Mesothelial cell of epicardium (in vitro differentiated cells): ENCODE data around the gene GNB3. TPM values are rescaled to one million over a fixed set of nuclear protein-coding genes. Genes with fewer than 3 reads are reported as not detected.

Experiments
- DNase-seq, 2 experiments: peaks; one replicate each; pipeline ENCODE4 v3.0.0; 2021; ENCODE audit warnings: low spot score in 2 of 2; ENCODE audit not compliant: unreplicated experiment in 2 of 2
- H3K27ac Mint-ChIP-seq: 2 replicates; pipeline ENCODE4 v1.8.0; 2021; ENCODE audit warnings: mixed read lengths
- H3K27me3 Mint-ChIP-seq: 2 replicates; pipeline ENCODE4 v1.8.0; 2021; ENCODE audit warnings: low read depth, mixed read lengths
- H3K36me3 Mint-ChIP-seq: 2 replicates; pipeline ENCODE4 v1.8.0; 2021; ENCODE audit warnings: mixed read lengths
- H3K4me1 Mint-ChIP-seq: 2 replicates; pipeline ENCODE4 v1.8.0; 2021; ENCODE audit warnings: mixed read lengths
- H3K4me3 Mint-ChIP-seq: 2 replicates; pipeline ENCODE4 v1.8.0; 2021; ENCODE audit warnings: mild to moderate bottlenecking, moderate library complexity, mixed read lengths
- H3K9me3 Mint-ChIP-seq: 2 replicates; pipeline ENCODE4 v1.8.0; 2021; ENCODE audit warnings: mixed read lengths
- total RNA-seq: library from RNA; stranded (reverse); gene quantifications from 3 replicates; pipeline ENCODE4 v1.2.1, GENCODE V29; 2021
- TF ChIP-seq, protein P1 (sequence below): fragments of 200-600 bp; sonication (generic); IDR thresholded peaks from one replicate; pipeline ENCODE4 v1.5.0; 2021; ENCODE audit warnings: antibody characterized with exemption; ENCODE audit not compliant: unreplicated experiment

GNB3 gene
- total RNA-seq, 1 donor from 2014 or later = 24.3 TPM

DNA sequence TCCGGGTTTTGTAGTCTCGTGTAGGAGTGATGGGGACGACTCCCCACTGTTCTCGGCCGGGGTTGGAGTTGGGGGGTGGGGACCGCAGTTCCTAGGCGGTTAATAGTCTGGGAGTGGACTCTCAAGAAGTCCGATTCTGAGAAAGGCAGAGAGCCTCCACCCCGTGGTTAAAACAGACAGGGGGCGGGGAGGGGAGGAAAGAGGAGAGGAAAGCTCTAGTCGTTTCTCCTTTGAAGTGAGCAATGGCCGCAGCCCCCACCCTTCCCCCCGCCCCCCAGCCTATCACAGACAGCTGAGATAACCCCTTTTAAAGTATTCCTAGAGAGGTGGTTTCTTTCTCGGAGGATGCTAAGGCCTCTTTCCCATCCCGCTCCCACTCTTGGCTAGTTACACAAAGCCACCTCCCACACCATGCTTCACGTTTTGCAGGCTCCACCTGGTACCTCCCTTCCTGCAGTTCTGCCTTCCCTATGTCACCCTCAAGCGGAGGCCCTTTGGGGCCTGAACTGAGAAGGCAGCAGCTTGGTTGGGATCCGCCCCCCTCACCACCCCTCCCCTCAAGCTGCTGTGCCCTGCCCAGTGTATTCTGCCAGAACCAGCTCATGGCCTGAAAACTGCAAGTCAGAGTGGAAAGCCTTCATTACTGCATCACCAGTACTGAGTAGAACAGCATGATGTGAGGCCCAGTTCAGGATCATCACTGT lies 12.1 kb downstream of the GNB3 start:
- DNase-seq = peak in 1 of 2 experiments; percentile 51
- H3K36me3 Mint-ChIP-seq = peaks cover 21% of the 10 kb centered on the region
- no peaks in the 10 kb centered on the region for H3K9me3 Mint-ChIP-seq

DNA sequence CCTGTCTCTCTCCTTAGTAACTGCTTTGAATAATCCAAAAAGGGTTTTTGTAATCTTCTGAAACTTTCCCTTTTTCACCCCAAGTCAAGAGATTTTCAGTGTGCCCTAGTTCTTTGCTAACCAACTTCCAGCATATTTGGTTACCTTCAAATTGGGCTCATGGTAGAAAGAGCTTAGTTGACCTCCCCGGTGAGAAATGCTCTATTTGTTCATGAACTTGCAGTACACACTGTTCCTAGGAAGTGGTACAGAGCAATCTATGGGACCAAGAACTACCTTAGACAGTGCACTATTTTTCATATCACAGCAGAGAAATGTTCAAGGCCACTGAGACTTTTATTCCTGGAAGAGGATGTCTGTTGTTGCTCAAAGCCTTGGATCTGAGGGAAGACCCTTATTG lies 12.9 kb downstream of the GNB3 start:
- no peaks in the 10 kb centered on the region for H3K27me3 Mint-ChIP-seq
- TF ChIP-seq, protein P1, sequence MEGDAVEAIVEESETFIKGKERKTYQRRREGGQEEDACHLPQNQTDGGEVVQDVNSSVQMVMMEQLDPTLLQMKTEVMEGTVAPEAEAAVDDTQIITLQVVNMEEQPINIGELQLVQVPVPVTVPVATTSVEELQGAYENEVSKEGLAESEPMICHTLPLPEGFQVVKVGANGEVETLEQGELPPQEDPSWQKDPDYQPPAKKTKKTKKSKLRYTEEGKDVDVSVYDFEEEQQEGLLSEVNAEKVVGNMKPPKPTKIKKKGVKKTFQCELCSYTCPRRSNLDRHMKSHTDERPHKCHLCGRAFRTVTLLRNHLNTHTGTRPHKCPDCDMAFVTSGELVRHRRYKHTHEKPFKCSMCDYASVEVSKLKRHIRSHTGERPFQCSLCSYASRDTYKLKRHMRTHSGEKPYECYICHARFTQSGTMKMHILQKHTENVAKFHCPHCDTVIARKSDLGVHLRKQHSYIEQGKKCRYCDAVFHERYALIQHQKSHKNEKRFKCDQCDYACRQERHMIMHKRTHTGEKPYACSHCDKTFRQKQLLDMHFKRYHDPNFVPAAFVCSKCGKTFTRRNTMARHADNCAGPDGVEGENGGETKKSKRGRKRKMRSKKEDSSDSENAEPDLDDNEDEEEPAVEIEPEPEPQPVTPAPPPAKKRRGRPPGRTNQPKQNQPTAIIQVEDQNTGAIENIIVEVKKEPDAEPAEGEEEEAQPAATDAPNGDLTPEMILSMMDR = no peak
- DNase-seq = no peak
- H3K27ac Mint-ChIP-seq = peak overlapping the region; percentile 96
- no peaks in the 10 kb centered on the region for H3K9me3 Mint-ChIP-seq
- peak overlapping the region; percentile 95 for H3K4me3 Mint-ChIP-seq
- peaks cover 26% of the 10 kb centered on the region for H3K36me3 Mint-ChIP-seq
- H3K4me1 Mint-ChIP-seq = peaks cover 32% of the 10 kb centered on the region

More for the DNA sequence above, 12.1 kb downstream of the GNB3 start:
- Mint-ChIP-seq H3K4me1 (peaks cover 32% of the 10 kb centered on the region), H3K27ac (peak overlapping the region; percentile 96), H3K27me3 (no peaks in the 10 kb centered on the region), H3K4me3 (peak overlapping the region; percentile 95)
- TF ChIP-seq, protein P1 = no peak

DNA sequence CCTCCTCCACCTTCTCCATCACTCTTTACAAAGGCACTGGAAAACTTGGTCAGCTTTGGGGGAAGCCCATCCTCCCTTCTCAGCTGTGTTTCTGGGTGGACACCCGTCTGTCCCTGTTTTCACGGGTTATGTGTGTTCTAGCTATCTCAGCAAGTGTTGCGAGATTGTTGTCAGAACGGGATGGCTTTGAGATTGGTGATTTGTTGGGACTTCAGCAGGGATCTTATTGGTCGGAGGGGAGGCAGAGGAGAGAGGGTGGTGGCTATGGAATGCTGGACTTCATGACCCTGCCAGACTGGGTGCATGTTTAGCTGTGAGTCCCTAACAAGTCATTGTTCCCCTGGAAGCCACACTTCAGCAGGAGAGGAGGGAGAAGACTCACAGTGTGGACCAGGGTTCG lies 13.3 kb downstream of the GNB3 start:
- TF ChIP-seq, protein P1 = no peak
- H3K4me3 Mint-ChIP-seq = peak overlapping the region; percentile 95
- no peak for DNase-seq
- no peaks in the 10 kb centered on the region for H3K9me3 Mint-ChIP-seq
- peak overlapping the region; percentile 96 for H3K27ac Mint-ChIP-seq
- peaks cover 24% of the 10 kb centered on the region for H3K36me3 Mint-ChIP-seq
- H3K27me3 Mint-ChIP-seq = no peaks in the 10 kb centered on the region
- peaks cover 32% of the 10 kb centered on the region for H3K4me1 Mint-ChIP-seq

DNA sequence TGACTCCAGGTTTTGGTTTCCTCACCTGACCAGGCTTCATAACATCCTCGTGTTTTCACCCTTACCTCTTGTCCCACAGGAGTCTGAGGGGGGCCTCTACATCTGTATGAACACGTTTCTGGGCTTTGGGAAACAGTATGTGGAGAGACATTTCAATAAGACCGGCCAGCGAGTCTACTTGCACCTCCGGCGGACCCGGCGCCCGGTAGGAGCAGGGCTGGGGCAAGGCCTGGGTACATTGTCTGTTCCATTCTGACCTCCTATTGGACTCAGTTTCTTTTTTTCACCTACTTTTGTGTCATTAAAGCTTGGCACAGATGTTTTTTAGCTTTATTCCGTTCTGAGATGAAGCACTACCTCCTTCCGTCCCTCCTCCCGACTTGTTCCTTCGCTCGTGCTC lies 14.6 kb downstream of the GNB3 start:
- Mint-ChIP-seq H3K27me3 (no peaks in the 10 kb centered on the region), H3K4me1 (peaks cover 23% of the 10 kb centered on the region), H3K9me3 (no peaks in the 10 kb centered on the region), H3K27ac (no peak overlapping the region), H3K4me3 (no peak overlapping the region), H3K36me3 (peaks cover 18% of the 10 kb centered on the region)
- TF ChIP-seq, protein P1 = no peak
- no peak for DNase-seq

DNA sequence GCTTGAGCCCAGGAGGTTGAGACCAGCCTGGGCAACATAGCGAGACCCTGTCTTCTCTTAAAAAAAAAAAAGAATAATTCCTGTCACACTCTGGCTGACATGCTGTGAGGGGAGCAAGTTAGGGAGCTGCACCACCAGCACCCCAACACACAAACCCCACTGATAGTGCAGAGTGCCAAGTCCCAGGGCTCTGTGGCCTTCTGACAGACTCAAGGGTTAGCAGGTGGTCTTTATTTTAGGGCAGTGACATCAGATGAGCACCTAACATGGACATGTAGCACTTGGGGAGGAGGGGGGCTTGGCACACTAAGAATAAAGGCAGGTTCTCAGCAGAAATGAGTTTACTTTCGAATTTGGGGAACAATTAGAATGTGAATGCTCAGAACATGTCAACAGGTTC lies 18.1 kb downstream of the GNB3 start:
- DNase-seq = no peak
- H3K9me3 Mint-ChIP-seq = no peaks in the 10 kb centered on the region
- no peak overlapping the region for H3K4me3 Mint-ChIP-seq
- TF ChIP-seq, protein P1 = no peak
- peaks cover 6% of the 10 kb centered on the region for H3K4me1 Mint-ChIP-seq
- no peaks in the 10 kb centered on the region for H3K27me3 Mint-ChIP-seq
- peaks cover 40% of the 10 kb centered on the region for H3K36me3 Mint-ChIP-seq
- no peak overlapping the region for H3K27ac Mint-ChIP-seq

DNA sequence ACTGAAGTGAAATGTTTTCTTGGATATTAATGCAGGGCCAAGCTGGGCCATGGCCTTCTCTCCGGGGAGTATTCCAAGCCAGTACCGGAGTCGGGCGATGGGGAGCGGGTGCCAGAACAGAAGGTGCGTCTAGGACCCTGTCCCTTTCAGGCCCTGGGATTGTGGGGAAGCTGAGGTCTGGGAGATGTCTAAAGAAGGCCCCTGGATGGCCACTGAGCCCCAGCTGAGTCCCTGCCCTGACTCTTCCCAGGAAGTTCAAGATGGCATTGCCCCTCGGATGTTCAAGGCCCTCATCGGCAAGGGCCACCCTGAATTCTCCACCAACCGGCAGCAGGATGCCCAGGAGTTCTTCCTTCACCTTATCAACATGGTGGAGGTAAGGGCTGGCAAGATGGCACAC lies 19.4 kb downstream of the GNB3 start:
- TF ChIP-seq, protein P1 = no peak
- Mint-ChIP-seq H3K4me1 (no peaks in the 10 kb centered on the region), H3K36me3 (peaks cover 44% of the 10 kb centered on the region), H3K9me3 (no peaks in the 10 kb centered on the region), H3K4me3 (no peak overlapping the region), H3K27me3 (no peaks in the 10 kb centered on the region), H3K27ac (no peak overlapping the region)
- DNase-seq = no peak
